ENCODE results near the gene KIAA0825. TPM values are rescaled to one million over a fixed set of nuclear protein-coding genes. Genes with fewer than 3 reads are reported as not detected.

The KIAA0825 gene
- total RNA-seq, 1 donor from 2014 or later, result 4.2 TPM

DNA sequence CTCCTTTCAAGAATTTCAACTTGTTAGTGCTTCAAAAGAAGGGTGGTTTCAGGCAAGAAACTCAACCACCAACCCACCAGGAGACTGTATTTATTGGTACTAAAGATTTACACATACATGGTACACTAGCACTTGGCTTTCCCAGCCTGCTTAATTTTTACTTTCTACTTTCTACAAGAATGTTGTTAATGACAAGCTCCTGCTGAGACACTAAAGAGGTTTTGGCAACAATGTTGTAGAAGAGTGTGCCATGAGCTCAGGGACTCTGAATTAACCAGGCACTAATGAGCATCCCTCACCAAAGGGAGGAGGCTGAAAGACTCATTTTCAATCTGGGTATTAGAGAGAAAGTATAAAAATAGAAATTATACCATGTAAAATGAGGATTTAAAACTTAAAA, 195.0 kb downstream of the KIAA0825 start:
- TF ChIP-seq CTCF (conservative IDR thresholded peaks at IDR 0.05), result no peak
- Mint-ChIP-seq H3K27me3 (no peaks in the 10 kb centered on the region), H3K4me1 (ENCODE audit: unreplicated experiment) (no peaks in the 10 kb centered on the region)

GRCh38 chr5:94422812-94423211, 195.6 kb downstream of the KIAA0825 start:
- H3K27me3 Mint-ChIP-seq, result no peaks in the 10 kb centered on the region
- H3K36me3 Mint-ChIP-seq, result no peaks in the 10 kb centered on the region
- H3K27ac Mint-ChIP-seq, result no peak overlapping the region
- H3K4me1 Mint-ChIP-seq (ENCODE audit: unreplicated experiment), result no peaks in the 10 kb centered on the region
- H3K9me3 Mint-ChIP-seq, result peaks cover 2% of the 10 kb centered on the region
- H3K4me3 Mint-ChIP-seq, result no peak overlapping the region
- no peak for DNase-seq (ENCODE audit: extremely low spot score, unreplicated experiment)
- TF ChIP-seq CTCF (conservative IDR thresholded peaks at IDR 0.05), result no peak

More for the DNA sequence above, 195.0 kb downstream of the KIAA0825 start:
- H3K9me3 Mint-ChIP-seq, result peaks cover 7% of the 10 kb centered on the region
- no peak overlapping the region for H3K4me3 Mint-ChIP-seq
- no peak overlapping the region for H3K27ac Mint-ChIP-seq
- no peaks in the 10 kb centered on the region for H3K36me3 Mint-ChIP-seq
- no peak for DNase-seq (ENCODE audit: extremely low spot score, unreplicated experiment)

GRCh38 chr5:94420885-94421284, 197.5 kb downstream of the KIAA0825 start:
- H3K36me3 Mint-ChIP-seq, result no peaks in the 10 kb centered on the region
- TF ChIP-seq CTCF (conservative IDR thresholded peaks at IDR 0.05), result no peak
- no peak overlapping the region for H3K27ac Mint-ChIP-seq
- DNase-seq (ENCODE audit: extremely low spot score, unreplicated experiment), result no peak
- H3K27me3 Mint-ChIP-seq, result no peaks in the 10 kb centered on the region
- H3K4me1 Mint-ChIP-seq (ENCODE audit: unreplicated experiment), result no peaks in the 10 kb centered on the region
- H3K4me3 Mint-ChIP-seq, result no peak overlapping the region
- H3K9me3 Mint-ChIP-seq, result no peaks in the 10 kb centered on the region

GRCh38 chr5:94415798-94416197, 202.6 kb downstream of the KIAA0825 start:
- no peak overlapping the region for H3K4me3 Mint-ChIP-seq
- H3K36me3 Mint-ChIP-seq, result no peaks in the 10 kb centered on the region
- H3K9me3 Mint-ChIP-seq, result no peaks in the 10 kb centered on the region
- no peak for TF ChIP-seq CTCF (conservative IDR thresholded peaks at IDR 0.05)
- no peaks in the 10 kb centered on the region for H3K4me1 Mint-ChIP-seq (ENCODE audit: unreplicated experiment)
- no peak for DNase-seq (ENCODE audit: extremely low spot score, unreplicated experiment)
- H3K27ac Mint-ChIP-seq, result no peak overlapping the region
- no peaks in the 10 kb centered on the region for H3K27me3 Mint-ChIP-seq

- DNase-seq (ENCODE audit: extremely low spot score, unreplicated experiment), result no peak
- H3K36me3 Mint-ChIP-seq, result no peaks in the 10 kb centered on the region
- H3K27me3 Mint-ChIP-seq, result no peaks in the 10 kb centered on the region
- H3K4me1 Mint-ChIP-seq (ENCODE audit: unreplicated experiment), result no peaks in the 10 kb centered on the region
- H3K9me3 Mint-ChIP-seq, result no peaks in the 10 kb centered on the region
- no peak overlapping the region for H3K4me3 Mint-ChIP-seq
- H3K27ac Mint-ChIP-seq, result no peak overlapping the region
- TF ChIP-seq CTCF (conservative IDR thresholded peaks at IDR 0.05), result no peak
Measured at GRCh38 chr5:94409440-94409839, 209.0 kb downstream of the KIAA0825 start.

- Mint-ChIP-seq H3K27ac (no peak overlapping the region), H3K4me3 (no peak overlapping the region), H3K36me3 (no peaks in the 10 kb centered on the region), H3K4me1 (ENCODE audit: unreplicated experiment) (no peaks in the 10 kb centered on the region), H3K9me3 (no peaks in the 10 kb centered on the region), H3K27me3 (no peaks in the 10 kb centered on the region)
- no peak for DNase-seq (ENCODE audit: extremely low spot score, unreplicated experiment)
- TF ChIP-seq CTCF (conservative IDR thresholded peaks at IDR 0.05), result no peak
Measured at GRCh38 chr5:94407023-94407422, 211.4 kb downstream of the KIAA0825 start.

All from type B pancreatic cell (in vitro differentiated cells).